ENCODE measurements around the gene AATK. TPM values are rescaled to one million over a fixed set of nuclear protein-coding genes. Genes with fewer than 3 reads are reported as not detected.

AATK gene
- polyA plus RNA-seq, 1 of the 3 experiments (the other 2 are of a cell fraction) = 0.51 TPM

DNA sequence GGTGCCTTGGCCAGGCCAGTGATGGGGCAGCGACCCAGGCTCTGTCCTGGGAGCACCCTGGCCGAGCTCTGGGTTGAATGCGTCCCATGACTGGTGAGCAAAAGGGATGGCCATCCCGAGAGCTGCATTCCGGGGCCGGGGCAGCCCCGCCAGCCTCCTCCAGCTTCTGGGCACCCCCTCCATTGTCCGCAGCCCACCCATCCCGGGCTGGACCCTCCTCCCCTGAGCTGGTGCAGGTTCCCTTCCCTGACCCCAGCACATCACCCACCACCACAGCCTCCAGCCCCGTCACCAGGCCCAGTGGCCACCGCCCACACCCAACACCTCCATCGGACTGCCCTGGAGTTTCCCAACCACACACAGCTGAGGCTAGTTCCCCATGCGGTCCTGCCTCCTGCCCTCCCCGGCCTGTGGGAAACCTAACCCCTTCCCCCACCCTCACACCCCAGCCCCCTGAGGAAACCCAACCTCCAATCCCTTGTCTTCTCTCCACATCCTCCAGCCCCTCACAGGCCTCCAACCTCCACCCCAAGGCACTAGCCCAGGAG, 17.0 kb downstream of the AATK start:
- whole genome bisulfite sequencing (ENCODE audit: low lambda C conversion rate) = 66% methylated on average over 6 of the region's 14 CpGs
- Histone ChIP-seq H3K4me1 (ENCODE audit: control insufficient read depth in 1 of 2, insufficient read depth in 2 of 2, low read depth in 1 of 2, low read length in 1 of 2) (no peaks in the 10 kb centered on the region), H3K36me3 (replicated peaks in 1 of 2; ENCODE audit: control insufficient read depth in 1 of 2, insufficient read depth in 2 of 2, low read length in 1 of 2) (no peaks in the 10 kb centered on the region), H3F3A (replicated peaks; ENCODE audit: insufficient read depth) (no peaks in the 10 kb centered on the region), H4K20me1 (ENCODE audit: insufficient read depth) (no peaks in the 10 kb centered on the region), H2AFZ (ENCODE audit: low read depth) (no peak overlapping the region), H3K9me3 (no peaks in the 10 kb centered on the region), H3K27me3 (ENCODE audit: insufficient read depth) (no peaks in the 10 kb centered on the region; the same call in 1 of the 2 replicates), H3K27ac (ENCODE audit: low read depth in 2 of 2, low read length in 1 of 2) (no peak overlapping the region), H3K9me2 (no peaks in the 10 kb centered on the region), H3K79me2 (ENCODE audit: insufficient read depth) (no peaks in the 10 kb centered on the region), H3K9ac (no peak overlapping the region), H3K4me2 (no peak overlapping the region), H3K4me3 (ENCODE audit: low read depth in 2 of 2, low read length in 1 of 2) (no peak overlapping the region)
- TF ChIP-seq JUND (IDR thresholded peaks at IDR 0.05) (no peak), RAD21 (IDR thresholded peaks at IDR 0.05; ENCODE audit: low read length) (no peak), FOXM1 (IDR thresholded peaks at IDR 0.05; ENCODE audit: low read depth) (no peak), SMC3 (IDR thresholded peaks at IDR 0.05; ENCODE audit: low read depth, low read length) (no peak), RXRA (IDR thresholded peaks at IDR 0.05; ENCODE audit: borderline replicate concordance, low read depth) (no peak), EP300 (IDR thresholded peaks at IDR 0.05; ENCODE audit: borderline replicate concordance in 1 of 2, low read depth in 1 of 2, low read length in 1 of 2) (no peak), YY1 (IDR thresholded peaks at IDR 0.05; ENCODE audit: low read depth) (no peak), CHD2 (IDR thresholded peaks at IDR 0.05; ENCODE audit: low read length, partially characterized antibody) (no peak), RCOR1 (IDR thresholded peaks at IDR 0.05; ENCODE audit: low read length) (no peak), POLR2AphosphoS5 (IDR thresholded peaks at IDR 0.05; ENCODE audit: low read depth, low read length) (no peak), ELF1 (IDR thresholded peaks at IDR 0.05) (no peak), MXI1 (IDR thresholded peaks at IDR 0.05; ENCODE audit: low read depth, low read length) (no peak), REST (IDR thresholded peaks at IDR 0.05; ENCODE audit: low read depth, low read length) (no peak), TAF1 (IDR thresholded peaks at IDR 0.05; ENCODE audit: borderline replicate concordance, low read depth, low read length) (no peak), RFX5 (IDR thresholded peaks at IDR 0.05; ENCODE audit: low read length) (no peak), GABPA (IDR thresholded peaks at IDR 0.05; ENCODE audit: low read depth) (no peak)
- TF ChIP-seq, protein P1, sequence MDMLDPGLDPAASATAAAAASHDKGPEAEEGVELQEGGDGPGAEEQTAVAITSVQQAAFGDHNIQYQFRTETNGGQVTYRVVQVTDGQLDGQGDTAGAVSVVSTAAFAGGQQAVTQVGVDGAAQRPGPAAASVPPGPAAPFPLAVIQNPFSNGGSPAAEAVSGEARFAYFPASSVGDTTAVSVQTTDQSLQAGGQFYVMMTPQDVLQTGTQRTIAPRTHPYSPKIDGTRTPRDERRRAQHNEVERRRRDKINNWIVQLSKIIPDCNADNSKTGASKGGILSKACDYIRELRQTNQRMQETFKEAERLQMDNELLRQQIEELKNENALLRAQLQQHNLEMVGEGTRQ (IDR thresholded peaks at IDR 0.05; ENCODE audit: borderline replicate concordance, low read depth, low read length) = no peak
- TF ChIP-seq, protein P2, sequence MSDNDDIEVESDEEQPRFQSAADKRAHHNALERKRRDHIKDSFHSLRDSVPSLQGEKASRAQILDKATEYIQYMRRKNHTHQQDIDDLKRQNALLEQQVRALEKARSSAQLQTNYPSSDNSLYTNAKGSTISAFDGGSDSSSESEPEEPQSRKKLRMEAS (IDR thresholded peaks at IDR 0.05; ENCODE audit: low read depth) = no peak
- TF ChIP-seq, protein P3, sequence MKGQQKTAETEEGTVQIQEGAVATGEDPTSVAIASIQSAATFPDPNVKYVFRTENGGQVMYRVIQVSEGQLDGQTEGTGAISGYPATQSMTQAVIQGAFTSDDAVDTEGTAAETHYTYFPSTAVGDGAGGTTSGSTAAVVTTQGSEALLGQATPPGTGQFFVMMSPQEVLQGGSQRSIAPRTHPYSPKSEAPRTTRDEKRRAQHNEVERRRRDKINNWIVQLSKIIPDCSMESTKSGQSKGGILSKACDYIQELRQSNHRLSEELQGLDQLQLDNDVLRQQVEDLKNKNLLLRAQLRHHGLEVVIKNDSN (IDR thresholded peaks at IDR 0.05; ENCODE audit: borderline replicate concordance, low read depth) = no peak
- ChIA-PET CTCF (interaction anchor here (0.6 to 1.9 kb wide), 7 partner anchors 15 to 453 kb away, joined by 3 to 11 read pairs (median 4); no protein-coding TSS in a partner anchor), POLR2A (interaction anchor here (1.0 kb wide), 1 partner anchor 16 kb away, joined by 3 read pairs; no protein-coding TSS in a partner anchor)
- no peak for DNase-seq
